AG08396 (cell line): Measurements from ENCODE around the gene NRXN3.
A peak's percentile ranks its signal among the peaks of the same experiment; 100 is the strongest.

Experiments
- DNase-seq: peaks from one replicate; pipeline ENCODE4 v3.0.0; 2012; ENCODE audit warnings: low spot score, mixed read lengths

NRXN3 gene

DNA sequence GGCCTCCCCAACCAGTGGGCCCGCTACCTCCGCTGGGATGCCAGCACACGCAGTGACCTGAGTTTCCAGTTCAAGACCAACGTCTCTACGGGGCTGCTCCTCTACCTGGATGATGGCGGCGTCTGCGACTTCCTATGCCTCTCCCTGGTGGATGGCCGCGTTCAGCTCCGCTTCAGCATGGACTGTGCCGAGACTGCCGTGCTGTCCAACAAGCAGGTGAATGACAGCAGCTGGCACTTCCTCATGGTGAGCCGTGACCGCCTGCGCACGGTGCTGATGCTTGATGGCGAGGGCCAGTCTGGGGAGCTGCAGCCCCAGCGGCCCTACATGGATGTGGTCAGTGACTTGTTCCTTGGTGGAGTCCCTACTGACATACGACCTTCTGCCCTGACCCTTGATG lies 73.0 kb downstream of the NRXN3 start:
- no peak for DNase-seq

DNA sequence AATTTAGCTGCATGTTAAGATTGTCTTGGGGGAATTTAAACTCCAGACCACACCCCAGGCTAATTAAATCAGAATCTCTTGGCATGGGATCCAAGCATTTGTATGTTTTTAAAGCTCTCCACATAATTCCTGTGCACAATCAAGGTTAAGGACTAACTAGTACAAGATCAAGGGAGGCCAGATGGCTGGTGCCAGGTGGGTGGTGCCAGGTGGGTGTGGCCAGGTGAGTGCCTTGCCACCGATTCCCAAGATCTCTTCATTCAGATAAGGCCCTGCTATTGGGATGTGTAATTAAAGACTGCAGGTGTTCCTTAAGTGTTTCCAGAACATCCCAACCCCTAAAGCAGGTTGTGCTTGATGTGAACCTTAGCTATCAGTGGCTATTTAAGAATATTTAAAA lies 75.1 kb downstream of the NRXN3 start:
- DNase-seq: no peak

DNA sequence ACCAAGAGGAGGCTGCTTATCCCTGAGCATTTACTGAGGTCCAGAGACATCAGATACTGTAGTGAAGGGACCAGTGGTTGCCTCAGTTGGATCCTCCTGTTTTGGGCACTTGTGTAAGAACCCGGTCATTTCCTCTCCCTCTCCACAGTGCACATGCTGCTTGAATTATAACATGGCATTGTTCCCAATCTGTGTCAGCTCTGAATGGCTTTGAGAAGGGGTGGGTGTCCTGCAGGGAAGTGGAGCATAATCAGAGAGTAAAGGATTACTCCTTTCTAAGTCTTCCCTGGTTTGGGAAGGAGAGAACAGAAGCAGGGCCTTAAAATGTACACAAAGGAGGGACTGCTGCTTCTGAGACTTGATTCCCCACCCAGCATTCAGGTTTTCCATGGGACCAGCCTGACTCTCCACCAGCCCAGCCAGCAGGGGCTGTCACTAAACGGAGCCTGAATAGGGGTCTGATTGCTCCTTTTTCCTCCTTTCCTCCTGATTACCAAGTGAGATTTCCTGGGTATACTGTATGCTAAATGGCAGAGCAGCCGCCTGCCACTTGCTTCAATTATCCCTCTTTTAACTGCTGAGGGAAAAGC lies 78.4 kb downstream of the NRXN3 start:
- DNase-seq: no peak

DNA sequence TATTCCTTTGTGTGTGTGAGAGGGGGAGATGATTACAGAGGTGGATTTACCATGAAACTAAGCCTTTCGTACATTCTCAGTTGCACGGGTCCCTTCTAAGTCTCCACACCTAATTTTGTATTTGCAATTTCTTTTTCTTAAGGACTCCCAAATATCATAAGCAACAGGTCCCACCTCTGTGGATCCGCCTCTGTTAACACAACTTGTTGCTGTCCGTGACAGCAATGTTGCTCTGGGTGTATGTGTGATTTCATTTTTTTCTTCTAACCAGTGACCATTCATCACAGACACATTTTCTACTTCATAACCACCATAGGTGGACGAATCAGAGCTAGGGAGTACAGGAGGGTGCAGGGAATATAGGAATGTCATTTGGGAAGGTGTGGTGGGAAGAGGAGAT lies 81.1 kb downstream of the NRXN3 start:
- no peak for DNase-seq

DNA sequence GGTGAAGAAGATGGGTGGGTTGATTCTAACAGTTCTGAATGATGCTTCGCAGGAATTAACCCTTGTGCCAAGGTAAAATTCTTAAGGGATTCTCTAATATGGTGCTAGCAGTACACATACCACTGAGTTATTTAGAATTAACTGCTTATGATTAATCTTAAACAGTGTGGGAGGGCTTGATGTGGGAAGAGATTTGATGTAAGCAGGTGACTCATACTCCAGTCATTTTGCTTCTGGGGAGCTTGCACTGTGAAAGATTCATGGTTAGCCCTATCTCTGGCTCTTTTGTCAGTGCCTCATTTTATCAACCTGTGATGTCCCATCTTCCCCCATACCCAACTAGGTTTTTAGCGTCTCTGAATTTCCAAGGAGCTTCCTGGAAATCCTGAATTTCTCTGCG lies 83.8 kb downstream of the NRXN3 start:
- DNase-seq: peak; percentile 31

DNA sequence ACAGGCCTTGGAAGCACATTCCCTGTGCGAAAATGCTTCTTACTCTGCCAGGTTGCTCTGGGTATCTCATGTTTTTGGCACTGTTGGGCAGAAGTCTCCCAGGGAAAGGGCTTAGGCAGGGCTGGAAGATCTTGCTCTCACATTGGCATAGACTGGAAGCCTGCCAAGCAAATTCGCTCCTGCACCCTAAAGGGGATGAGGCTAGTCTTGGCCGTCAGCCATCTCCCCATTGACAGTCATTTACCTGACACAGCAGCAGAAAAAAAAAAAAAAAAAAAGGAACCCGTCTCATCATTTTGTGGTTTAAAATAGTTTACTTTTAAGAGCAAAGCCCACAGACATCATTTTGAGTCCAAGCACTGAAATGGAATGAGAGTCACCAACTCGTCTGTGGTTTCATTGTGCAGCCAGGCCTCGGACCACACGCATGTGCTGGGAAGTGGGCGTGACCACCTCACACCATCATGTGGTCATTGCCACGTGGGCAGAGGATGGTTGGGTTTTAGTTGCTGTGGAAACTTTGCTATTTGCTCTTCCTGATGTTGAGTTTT lies 84.8 kb downstream of the NRXN3 start:
- DNase-seq: peak; percentile 49

DNA sequence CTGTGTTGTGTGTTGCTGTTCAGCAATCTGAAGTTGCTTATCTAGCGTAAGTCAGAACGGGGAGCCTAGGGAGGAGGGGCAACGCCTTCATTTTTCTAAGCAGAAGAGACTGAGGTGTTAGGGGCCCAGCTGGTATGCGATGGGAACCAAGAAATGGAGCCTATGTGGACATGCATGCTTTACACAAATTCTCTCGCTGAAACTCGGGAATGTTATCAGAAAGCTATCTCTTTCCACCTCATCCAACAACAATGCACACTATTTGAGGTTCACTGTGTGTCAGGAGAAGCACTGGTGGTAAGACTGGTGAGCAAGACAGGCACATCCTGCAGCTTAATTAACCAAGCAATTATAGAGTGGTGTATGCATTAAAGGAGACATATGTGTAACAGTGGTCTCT lies 89.7 kb downstream of the NRXN3 start:
- peak; percentile 16 for DNase-seq

DNA sequence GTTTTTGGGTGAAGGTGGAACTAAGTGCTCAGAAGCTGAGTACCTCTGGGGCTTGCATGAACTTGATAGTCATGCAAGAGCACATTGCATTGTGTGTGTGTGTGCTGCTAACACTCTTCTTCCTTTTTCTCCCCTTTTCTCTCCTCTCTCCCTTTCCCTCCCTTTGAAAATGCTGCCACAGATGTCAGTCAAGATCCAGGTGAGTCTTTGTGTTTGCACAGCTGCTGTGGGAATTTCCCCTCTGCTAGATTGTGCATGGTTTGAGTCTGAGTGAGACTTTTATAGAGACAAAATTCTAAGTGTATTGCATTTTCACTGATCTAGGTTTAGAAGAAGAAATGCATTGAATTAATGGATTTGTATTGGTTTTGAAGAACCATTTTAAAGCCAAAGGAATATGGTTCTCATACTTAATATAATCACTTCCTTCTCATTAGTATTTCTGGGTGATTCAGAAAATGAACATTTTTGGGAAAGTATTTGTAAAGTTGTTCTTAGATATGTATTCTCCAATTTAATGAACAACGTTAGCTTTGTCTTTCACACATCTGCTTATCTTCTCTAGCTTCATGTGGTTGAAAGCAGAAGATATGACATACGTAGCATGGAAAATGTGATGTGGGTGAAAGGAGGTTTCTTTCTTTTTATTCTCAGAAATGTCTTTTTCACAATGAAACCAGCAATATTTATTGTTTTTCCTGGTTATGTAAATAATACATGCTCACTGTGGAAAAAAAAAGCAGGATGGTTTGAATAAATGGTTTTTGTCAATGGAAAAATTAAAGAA lies 108.5 kb downstream of the NRXN3 start:
- no peak for DNase-seq

DNA sequence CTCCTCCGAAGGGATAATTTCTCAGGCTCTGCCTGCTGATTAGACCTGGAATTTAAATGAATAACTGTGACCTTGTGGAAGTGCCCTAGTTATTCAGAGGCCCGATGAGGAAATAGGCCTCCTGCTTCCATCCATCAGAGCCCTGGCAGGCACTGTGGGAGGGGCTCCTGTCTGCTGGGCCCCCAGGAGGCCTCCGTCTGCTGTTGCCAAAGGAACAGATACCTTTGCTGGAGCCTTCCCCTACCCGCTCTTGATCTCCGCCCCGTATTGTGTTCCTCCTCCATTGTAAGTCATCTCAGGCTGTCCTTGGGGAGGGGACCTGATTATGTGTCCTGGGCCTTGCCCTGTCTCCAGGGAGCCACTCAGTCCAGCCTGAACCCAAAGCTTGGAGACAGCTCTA lies 112.3 kb downstream of the NRXN3 start:
- no peak for DNase-seq

DNA sequence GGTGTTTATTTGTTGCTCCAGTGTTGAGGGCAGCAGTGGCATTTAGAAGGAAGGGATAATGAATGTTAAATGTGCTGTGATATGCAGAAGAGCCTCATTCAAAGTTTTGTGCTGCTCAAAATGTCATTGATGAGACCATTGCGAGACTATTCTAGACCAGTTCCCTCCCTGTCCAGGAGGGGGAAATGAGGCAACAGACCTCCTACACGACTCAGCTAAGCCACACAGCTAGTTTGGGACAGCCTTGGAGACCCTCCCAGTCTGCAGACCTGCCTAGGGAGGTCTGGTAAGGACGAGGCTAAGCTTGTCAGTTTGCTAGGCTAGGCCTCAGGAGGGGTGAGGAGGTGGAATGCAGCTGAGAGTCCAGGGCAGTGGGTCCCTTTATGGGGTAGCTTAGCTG lies 116.0 kb downstream of the NRXN3 start:
- DNase-seq: no peak

DNA sequence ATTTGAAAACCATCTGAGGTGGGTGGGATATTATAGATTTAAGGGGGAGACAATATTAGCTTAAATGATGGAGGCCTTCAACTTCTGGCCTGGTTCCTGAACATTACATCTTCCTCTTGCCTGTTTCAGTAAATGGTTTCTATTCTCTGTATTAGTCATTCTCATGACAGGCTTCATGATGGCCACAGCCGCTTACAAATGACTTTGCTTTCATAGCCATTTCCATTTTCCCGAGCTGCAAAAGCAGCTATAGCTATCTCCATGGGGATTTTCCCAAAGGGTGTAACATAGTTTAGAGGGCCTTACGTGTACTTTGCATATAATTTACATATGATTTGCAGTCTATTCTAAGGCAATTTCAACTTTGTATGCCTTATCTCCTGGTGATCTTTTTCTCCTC lies 121.8 kb downstream of the NRXN3 start:
- DNase-seq: no peak

DNA sequence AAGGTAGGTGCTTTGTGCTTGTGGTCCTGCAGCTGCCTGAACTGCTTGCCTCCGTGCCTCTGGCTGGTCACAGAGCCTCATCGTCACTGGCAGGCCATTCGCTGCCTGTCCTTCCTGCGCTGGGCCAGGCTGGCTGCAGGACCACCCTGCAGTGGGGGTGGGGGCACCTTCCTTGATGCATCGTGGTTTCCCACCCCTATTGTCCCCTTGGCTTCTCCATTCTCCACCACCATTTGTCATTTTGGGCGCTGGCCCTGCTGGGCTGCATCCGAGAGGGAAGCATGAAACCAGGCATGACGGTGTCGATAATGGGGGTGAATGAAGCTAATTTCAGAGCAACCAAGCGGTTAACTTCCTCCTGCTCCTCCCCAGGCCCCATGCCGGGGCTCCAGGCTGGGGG lies 127.7 kb downstream of the NRXN3 start:
- no peak for DNase-seq

DNA sequence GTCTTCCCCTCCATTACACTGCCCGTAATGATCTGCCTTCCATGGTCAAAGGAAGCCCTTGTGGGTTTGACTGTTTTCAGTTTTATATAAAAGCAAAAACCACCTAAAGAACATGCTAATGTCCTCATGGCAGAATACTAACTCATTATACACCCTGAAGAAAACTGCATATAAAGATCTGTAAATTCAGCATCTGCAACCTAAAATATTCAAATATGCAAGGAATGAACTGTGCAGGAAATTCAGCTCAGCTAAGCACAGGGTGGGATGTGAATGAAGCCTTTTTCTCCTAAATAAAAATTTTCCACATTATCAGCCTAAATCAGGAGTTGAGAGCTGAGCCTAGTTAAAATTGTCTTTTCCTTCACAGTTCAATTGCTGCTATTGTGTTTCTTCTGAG lies 128.1 kb downstream of the NRXN3 start:
- DNase-seq: no peak

DNA sequence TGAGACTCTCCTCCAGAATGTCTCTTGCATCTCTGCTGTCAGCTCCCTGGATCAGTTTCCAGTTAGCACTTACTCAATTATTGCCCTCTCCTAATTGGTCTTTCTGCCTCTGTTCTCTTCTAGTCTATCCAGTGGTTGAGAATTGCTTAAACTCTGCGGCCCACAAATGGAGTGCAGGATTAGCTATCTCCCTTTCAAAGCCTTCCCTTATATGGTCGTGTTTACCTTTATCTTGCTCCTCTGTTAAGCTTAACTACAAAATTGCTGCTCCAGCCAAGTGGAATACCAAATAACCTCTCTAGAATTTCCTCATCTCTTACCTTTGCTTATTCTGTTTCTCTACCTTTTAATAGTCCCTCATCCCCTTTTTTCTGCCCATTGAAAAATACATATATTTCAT lies 132.7 kb downstream of the NRXN3 start:
- DNase-seq: no peak

DNA sequence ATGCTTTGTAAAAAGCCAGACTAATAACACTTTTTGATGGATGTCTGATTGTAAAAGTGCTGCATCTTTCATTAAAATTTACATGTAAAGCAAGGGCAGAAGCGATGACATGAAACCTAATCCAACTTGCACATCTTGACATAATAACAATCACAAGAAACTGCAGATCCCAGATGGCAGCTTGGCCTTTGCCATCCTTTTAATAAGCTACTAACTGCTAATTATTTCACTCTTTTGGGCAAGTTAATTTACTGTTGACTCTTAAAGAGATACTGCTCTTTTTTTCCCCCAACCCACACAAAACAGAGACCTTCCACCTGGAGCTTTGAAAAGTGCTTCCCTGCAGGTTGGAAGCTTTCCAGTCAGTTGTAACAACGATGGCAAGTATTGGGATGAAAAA lies 137.5 kb downstream of the NRXN3 start:
- no peak for DNase-seq

DNA sequence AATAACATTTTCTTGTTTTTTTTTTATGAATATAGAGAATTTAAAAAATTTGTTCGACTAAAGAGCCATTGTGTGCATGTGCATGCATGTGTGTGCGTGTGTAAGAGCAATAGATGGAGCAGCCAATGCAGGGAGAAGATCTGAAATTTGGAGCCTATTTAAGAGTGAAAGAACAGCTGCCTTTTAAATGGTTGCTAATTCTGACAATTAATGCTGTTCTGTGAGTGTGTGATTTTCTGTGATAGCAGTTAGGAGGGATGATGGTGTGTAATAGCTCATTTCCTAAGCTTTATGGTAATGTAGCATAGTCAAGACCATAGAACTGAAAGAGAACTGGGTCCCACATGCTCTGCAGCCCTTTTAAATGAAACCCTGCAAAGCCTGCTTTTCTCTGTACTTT lies 137.9 kb downstream of the NRXN3 start:
- no peak for DNase-seq

DNA sequence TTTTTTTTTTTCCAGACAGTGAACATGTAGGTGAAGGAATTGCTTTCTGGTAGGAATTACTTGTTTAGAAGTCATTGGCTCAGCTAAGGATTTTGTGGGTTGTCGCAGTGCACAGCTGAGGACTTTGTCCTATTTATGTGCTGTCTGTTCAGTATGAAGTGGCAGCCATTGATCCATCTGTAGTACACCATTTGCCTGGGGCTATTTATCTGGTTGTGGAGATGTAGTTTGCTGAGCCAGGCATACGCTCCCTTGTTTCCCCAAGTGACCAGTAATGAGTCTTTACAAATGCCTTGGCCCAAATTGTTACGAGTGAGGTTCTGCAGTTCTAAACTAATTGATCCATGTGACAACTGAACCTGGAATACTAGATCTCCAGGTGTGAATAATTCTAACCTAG lies 140.1 kb downstream of the NRXN3 start:
- no peak for DNase-seq

DNA sequence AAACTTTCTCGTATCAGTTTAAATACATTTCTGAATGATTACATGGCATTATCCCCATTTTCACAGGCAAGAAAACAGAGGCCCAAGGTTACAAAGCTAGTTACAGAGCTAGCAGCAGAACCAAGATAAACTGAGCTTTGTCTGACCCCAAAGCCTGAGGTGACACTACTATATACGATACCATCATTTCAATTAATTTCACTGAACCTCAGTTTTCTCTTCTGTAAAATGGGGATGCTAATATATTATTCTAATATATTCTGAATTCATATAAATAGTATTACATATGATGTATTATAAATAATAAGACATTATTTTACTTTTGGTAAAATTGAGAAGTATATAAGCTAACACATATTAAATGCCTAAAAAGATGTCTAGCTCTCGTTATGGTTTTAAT lies 143.3 kb downstream of the NRXN3 start:
- DNase-seq: no peak

DNA sequence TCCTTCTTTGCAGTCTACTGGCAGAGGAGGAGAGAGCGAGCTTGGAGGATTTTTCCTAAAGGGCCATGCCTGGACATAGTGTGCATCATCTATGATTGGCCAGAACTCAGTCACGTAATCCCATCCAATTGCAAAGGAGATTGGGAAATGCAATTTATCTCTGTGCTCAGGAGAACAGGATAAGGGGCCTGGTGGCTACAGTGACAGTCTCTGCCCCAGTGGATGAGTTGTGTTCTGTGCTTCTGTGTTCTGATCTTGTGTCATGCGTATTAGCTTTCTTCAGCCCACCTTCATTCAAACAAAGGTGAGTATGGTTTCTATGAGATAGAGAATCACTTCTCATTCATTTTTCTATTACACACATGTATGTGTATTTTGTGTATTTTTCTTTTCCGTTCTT lies 144.3 kb downstream of the NRXN3 start:
- no peak for DNase-seq

DNA sequence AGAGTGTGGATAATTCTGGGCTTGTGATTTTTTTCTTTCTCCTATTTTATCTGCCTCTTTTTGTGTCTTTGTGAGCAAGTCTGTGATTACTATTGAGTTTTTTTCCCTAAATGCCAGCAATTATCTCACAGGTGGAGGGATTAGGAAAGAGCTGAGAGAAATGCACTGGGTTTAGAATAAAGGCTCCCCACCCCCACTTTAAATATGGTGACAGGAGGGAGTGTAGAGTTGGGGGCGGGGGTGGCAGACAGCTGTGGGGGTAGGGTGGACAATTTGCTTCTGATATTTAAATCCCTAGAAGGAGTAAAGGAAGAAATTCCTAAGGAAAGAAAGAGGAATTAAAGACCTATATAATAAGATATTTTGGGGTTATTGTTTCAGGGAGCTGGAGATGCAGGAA lies 145.9 kb downstream of the NRXN3 start:
- no peak for DNase-seq

DNA sequence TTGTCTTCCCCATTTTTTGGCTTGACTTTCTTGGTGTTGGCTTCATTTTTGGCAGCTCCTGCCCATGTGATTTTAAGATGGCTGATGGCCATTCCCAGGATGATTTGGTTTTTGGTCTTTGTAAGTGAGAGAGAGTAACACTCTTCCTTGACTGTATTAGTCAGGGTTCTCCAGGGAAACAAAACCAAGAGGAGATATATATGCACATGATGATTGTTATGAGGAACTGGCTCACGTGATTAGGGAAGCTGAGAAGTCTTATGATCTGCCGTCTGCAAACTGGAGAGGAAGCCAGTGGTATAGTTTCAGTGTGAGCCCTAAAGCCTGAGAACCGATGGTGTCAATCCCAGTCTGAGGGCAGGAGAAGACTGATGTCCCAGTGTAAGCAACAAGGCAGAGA lies 146.6 kb downstream of the NRXN3 start:
- no peak for DNase-seq

DNA sequence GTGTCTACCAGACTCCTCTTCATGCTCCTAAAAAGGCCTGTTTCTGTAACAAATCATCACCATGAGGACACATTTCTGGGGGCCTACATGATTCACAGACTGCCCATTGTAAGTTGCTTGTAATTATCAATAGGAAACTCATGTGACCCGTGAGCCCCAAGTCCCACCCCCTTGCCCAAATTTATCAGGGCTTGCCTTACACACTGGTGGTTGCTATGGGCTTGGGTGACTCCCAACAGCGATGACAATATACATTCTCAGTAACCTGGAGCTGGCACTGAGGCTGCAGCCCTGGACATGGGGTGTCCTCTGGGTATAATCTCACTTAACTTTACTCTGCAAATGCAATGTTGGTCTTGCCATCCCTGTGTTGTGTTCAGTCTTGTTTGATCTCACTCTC lies 149.2 kb downstream of the NRXN3 start:
- DNase-seq: no peak

DNA sequence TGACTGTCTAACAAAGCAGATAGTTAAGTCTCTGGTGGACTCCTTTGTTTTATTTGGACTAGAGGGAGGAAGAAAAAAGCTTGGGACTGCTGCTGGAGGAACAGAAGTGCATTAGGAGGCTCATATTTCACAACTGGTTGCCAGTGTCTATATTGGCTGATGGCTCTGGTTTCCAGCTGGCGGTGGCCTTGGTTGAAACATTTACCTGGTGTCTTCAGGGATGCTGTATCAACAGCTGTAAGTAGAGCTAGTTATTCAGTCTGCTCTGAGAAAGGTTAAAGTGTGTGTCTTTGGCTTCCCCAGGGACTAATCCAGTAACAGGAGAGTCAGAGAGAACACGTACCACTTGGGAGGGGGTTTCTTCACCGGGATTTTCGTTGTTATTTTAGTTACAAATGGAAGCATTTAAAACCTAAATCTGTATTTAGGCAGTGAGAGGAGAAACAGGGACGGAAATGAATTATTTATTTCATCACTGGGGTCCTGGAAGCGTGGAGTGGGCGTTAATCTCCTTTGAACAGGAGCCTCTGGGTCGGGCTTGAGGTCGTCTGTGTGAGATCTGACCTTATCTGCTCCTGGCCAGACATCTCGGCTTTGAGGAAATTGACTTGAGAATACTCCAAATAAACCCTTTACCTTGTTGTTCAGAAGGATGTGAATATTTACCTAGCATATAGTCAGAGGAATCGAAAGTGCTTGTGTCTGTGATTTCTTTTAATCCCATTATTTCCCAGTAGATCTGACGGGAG lies 149.9 kb downstream of the NRXN3 start:
- DNase-seq: no peak
